Astrocyte of the spinal cord (primary cell): ENCODE results near the gene TOMM40.
A peak's percentile ranks its signal among the peaks of the same experiment; 100 is the strongest.

Source experiments
- DNase-seq: peaks from one replicate; pipeline ENCODE4 v3.0.0; 2011; ENCODE audit warnings: low read depth, low spot score
- H3K4me3 ChIP-seq: 2 replicates; pipeline ENCODE4 v1.5.1; 2011; ENCODE audit warnings: low read depth, mild to moderate bottlenecking, low read length, moderate library complexity
- in situ Hi-C: cut with HindIII; loops from 2 replicates; pipeline ENCODE4 v1.10.0; 2017; ENCODE audit warnings: low sequenced_read_pairs
- TF ChIP-seq, protein P1 (sequence below): IDR thresholded peaks from 2 replicates; pipeline ENCODE4 v1.5.1; 2012; ENCODE audit warnings: low read depth, mild to moderate bottlenecking, low read length, inconsistent platforms

The TOMM40 gene

DNA sequence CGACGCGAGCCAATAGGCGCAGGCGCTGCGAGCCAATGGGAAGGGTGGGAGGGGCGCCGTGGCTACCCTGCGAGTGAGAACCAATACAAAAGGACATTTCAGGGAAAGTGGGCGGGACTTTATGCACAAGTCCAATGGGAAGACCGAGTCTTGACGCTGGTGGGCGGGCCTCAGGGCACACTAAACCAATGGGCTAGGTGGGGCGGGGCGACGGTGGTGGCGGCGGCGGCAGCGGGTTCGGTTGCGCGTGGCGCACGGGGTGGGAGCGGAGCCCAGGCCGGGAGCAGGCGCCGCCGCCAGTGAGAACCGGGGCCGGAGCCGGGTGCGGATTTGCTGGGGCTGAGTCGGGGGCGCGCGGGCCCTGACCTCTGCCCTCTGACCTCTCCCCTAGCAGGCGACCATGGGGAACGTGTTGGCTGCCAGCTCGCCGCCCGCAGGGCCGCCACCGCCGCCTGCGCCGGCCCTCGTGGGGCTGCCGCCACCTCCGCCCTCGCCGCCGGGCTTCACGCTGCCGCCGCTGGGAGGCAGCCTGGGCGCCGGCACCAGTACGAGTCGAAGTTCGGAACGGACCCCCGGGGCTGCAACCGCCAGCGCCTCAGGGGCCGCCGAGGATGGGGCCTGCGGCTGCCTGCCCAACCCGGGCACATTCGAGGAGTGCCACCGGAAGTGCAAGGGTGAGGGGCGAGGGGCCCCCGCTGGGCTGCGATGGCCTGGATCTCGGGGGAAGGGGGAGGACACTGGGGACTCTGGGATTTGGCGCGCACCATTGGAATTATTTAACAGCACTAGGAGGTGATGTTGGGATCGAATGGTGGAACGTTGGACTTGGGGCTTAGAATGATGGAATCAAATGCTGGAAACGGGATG is at the start of gene TOMM40:
Gene TOMM40, plus strand, starts transcription at position 239 of the 867 bp plus-strand sequence. Its CDS starts 162 bp downstream, at position 401.
- in situ Hi-C loops, result no loop called here
- TF ChIP-seq, protein P1, sequence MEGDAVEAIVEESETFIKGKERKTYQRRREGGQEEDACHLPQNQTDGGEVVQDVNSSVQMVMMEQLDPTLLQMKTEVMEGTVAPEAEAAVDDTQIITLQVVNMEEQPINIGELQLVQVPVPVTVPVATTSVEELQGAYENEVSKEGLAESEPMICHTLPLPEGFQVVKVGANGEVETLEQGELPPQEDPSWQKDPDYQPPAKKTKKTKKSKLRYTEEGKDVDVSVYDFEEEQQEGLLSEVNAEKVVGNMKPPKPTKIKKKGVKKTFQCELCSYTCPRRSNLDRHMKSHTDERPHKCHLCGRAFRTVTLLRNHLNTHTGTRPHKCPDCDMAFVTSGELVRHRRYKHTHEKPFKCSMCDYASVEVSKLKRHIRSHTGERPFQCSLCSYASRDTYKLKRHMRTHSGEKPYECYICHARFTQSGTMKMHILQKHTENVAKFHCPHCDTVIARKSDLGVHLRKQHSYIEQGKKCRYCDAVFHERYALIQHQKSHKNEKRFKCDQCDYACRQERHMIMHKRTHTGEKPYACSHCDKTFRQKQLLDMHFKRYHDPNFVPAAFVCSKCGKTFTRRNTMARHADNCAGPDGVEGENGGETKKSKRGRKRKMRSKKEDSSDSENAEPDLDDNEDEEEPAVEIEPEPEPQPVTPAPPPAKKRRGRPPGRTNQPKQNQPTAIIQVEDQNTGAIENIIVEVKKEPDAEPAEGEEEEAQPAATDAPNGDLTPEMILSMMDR, result no peak
- H3K4me3 ChIP-seq, result peak within 1 kb of the TSS; percentile 80
- DNase-seq, result no peak

DNA sequence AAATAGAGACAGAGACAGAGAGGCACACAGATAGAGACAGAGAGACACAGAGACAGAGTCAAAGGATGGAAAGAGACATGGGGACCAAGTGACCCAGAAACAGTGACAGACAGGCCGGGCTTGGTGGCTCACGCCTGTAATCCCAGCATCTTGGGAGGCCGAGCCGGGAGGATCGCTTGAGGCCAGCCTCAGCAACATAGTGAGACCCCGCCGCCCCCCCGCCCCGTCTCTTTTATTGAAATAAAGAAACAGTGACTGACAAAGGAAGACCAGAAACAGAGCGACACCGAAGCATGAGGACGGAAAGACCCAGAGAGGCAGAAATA is 45.8 kb upstream of the TOMM40 start:
- peak overlapping the region; percentile 54 for H3K4me3 ChIP-seq
- in situ Hi-C loops, result no loop called here
- TF ChIP-seq, protein P1, result no peak
- DNase-seq, result no peak

DNA sequence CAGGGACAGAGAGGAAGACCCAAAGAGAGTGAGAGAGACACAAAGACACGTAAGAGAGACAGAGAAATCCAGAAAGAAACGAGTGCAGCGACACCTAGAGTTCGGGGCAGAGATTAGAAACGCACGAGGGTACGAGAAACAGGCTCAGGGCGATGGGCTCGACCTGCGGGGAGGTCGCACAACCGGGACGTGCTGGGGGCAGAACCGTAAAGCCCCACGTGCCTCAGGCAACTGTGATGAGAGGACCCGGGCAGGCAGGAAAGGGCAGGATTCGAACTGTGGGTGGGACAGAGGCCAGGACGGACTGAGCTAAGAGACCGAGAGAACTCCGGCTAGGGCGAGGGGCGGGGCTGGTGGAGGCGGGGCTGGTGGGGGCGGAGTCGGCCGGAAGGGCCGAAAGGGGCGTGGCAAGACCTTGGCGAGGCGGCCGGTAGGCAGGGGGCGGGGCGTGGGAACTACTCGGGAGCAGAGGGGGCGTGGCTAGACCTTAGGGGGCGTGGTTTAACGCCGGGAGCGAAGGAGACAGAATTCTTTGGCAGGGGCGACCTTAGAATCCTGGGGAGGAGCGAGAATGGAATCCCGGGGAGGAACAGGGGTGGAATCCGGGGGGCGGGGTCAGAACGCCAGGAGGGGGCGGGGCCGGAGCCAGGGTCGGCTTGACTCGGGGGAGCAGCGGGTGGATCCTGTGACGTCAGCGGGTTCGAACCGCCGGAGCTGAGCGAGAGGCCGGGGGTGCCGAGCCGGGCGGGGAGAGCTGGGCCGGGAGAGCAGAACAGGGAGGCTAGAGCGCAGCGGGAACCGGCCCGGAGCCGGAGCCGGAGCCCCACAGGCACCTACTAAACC is 45.2 kb upstream of the TOMM40 start, which contains the start of gene NECTIN2:
Gene NECTIN2, plus strand, starts transcription at position 686 of the 843 bp plus-strand sequence. CDS start 229 bp downstream, outside the sequence.
- in situ Hi-C loops, result no loop called here
- TF ChIP-seq, protein P1, result peak; percentile 80
- DNase-seq, result peak; percentile 99
- H3K4me3 ChIP-seq, result peak within 1 kb of the TSS; percentile 99

DNA sequence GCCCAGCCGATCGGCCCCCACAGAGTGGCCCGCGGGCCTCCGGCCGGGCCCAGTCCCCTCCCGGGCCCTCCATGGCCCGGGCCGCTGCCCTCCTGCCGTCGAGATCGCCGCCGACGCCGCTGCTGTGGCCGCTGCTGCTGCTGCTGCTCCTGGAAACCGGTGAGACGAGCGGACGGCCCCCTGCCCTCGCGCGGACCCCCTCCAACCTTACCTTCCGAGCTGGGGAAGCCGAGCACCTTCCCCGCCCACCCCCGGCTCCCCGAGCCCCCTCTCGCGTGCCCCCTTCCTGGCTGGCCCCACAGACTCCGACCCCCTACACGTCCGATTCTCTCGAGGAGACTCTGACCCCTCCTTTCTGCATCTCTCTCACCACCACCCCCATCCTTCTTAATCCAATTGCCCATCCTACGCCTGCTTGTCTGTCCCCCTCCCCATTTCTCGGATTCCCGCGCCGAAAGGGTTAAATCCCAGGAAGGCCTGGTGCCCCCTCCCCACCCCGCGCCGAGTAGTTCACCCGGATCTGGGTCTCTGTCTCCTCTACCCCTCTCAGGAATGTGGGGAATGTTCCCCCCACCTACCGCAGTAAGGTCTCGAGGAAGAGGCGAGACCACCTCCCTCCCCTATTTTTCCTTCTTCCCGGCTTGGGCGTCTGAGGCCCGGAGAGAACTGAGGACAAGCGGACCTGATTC is 44.5 kb upstream of the TOMM40 start:
- in situ Hi-C loops, result no loop called here
- peak; percentile 19 for DNase-seq
- TF ChIP-seq, protein P1, result no peak
- H3K4me3 ChIP-seq, result peak overlapping the region; percentile 99

- TF ChIP-seq, protein P1, result no peak
- peak; percentile 62 for DNase-seq
- in situ Hi-C loops, result no loop called here
Measured at GRCh38 chr19:44847144-44848035, 43.7 kb upstream of the TOMM40 start.

More at GRCh38 chr19:44847144-44848035, 43.7 kb upstream of the TOMM40 start:
- H3K4me3 ChIP-seq, result peak overlapping the region; percentile 99
